ENCODE measurements around the gene PRICKLE2.

Gene PRICKLE2

GRCh38 chr3:64255741-64256340 is 30.6 kb upstream of the PRICKLE2 start:
- ATAC-seq, result no peak

GRCh38 chr3:64254443-64254842 is 29.2 kb upstream of the PRICKLE2 start:
- no peak for ATAC-seq
- TF ChIP-seq TSHZ2 (CRISPR knock-in tag; IDR thresholded peaks at IDR 0.05), result no peak
- TF ChIP-seq ZFP3 (CRISPR knock-in tag; IDR thresholded peaks at IDR 0.05), result no peak
- no peak for TF ChIP-seq BACH2 (CRISPR knock-in tag; IDR thresholded peaks at IDR 0.05; ENCODE audit: borderline replicate concordance)
- no peak for TF ChIP-seq PATZ1 (CRISPR knock-in tag; IDR thresholded peaks at IDR 0.05; ENCODE audit: borderline replicate concordance)

More at GRCh38 chr3:64255741-64256340, 30.6 kb upstream of the PRICKLE2 start:
- TF ChIP-seq BACH2 (CRISPR knock-in tag; IDR thresholded peaks at IDR 0.05; ENCODE audit: borderline replicate concordance) (no peak), GLIS3 (CRISPR knock-in tag; IDR thresholded peaks at IDR 0.05) (no peak), ZNF565 (CRISPR knock-in tag; conservative IDR thresholded peaks at IDR 0.05; ENCODE audit: low read depth) (no peak), ZNF70 (CRISPR knock-in tag; IDR thresholded peaks at IDR 0.05) (no peak), ZFP30 (CRISPR knock-in tag; IDR thresholded peaks at IDR 0.05) (no peak), PPARA (CRISPR knock-in tag; IDR thresholded peaks at IDR 0.05; ENCODE audit: borderline replicate concordance) (no peak), TCF4 (CRISPR knock-in tag; IDR thresholded peaks at IDR 0.05; ENCODE audit: borderline replicate concordance) (no peak), ZNF8 (CRISPR knock-in tag; IDR thresholded peaks at IDR 0.05) (no peak), ZFP3 (CRISPR knock-in tag; IDR thresholded peaks at IDR 0.05) (no peak), OSR1 (CRISPR knock-in tag; IDR thresholded peaks at IDR 0.05) (no peak), CREB5 (CRISPR knock-in tag; IDR thresholded peaks at IDR 0.05; ENCODE audit: low read depth) (no peak), TOX (CRISPR knock-in tag; IDR thresholded peaks at IDR 0.05; ENCODE audit: borderline replicate concordance) (no peak), ISL1 (CRISPR knock-in tag; IDR thresholded peaks at IDR 0.05) (no peak), PATZ1 (CRISPR knock-in tag; IDR thresholded peaks at IDR 0.05; ENCODE audit: borderline replicate concordance) (no peak), ARNTL (CRISPR knock-in tag; IDR thresholded peaks at IDR 0.05; ENCODE audit: borderline replicate concordance, low read depth) (no peak), TSHZ2 (CRISPR knock-in tag; IDR thresholded peaks at IDR 0.05) (no peak), CSRNP3 (CRISPR knock-in tag; IDR thresholded peaks at IDR 0.05) (no peak), POU6F1 (CRISPR knock-in tag; IDR thresholded peaks at IDR 0.05; ENCODE audit: borderline replicate concordance, low read depth) (no peak)

Data from SK-N-SH treated with all-trans-retinoic acid at 6 μM for 48 hours (cell line).